SK-N-SH treated with all-trans-retinoic acid at 6 μM for 48 hours (cell line): ENCODE data around the gene BMF.

Experiments used
- CSRNP3 ChIP-seq: fragments of 250-450 bp; sonication (Bioruptor Pico); IDR thresholded peaks from 2 replicates; pipeline ENCODE4 v1.5.1; 2021; ENCODE audit warnings: mild to moderate bottlenecking, moderate library complexity
- PATZ1 ChIP-seq: fragments of 250-450 bp; sonication (Bioruptor Pico); IDR thresholded peaks from 2 replicates; pipeline ENCODE4 v1.8.0; 2020; ENCODE audit warnings: mild to moderate bottlenecking, moderate library complexity, borderline replicate concordance
- RARB ChIP-seq: fragments of 250-450 bp; sonication (Bioruptor Pico); IDR thresholded peaks from 2 replicates; pipeline ENCODE4 v1.8.0; 2021; ENCODE audit warnings: mild to moderate bottlenecking, moderate library complexity
- SNAI2 ChIP-seq: fragments of 250-450 bp; sonication (Bioruptor Pico); IDR thresholded peaks from 2 replicates; pipeline ENCODE4 v1.5.0; 2020; ENCODE audit warnings: mild to moderate bottlenecking, moderate library complexity
- TCF4 ChIP-seq: fragments of 250-450 bp; sonication (Bioruptor Pico); IDR thresholded peaks from 2 replicates; pipeline ENCODE4 v1.8.0; 2021; ENCODE audit warnings: mild to moderate bottlenecking, moderate library complexity, borderline replicate concordance
- ZFP3 ChIP-seq: fragments of 250-450 bp; sonication (Bioruptor Pico); IDR thresholded peaks from 2 replicates; pipeline ENCODE4 v1.5.0; 2020; ENCODE audit warnings: mild to moderate bottlenecking, moderate library complexity
- ZFP30 ChIP-seq: fragments of 450-650 bp; formaldehyde crosslinking; IDR thresholded peaks from 2 replicates; pipeline ENCODE4 v1.5.0; 2022; ENCODE audit warnings: mild to moderate bottlenecking, moderate library complexity
- ZNF565 ChIP-seq: fragments of 450-650 bp; formaldehyde crosslinking; conservative IDR thresholded peaks from 2 replicates; pipeline ENCODE4 v1.5.0; 2020; ENCODE audit warnings: low read depth, mild to moderate bottlenecking, moderate library complexity
- ZNF8 ChIP-seq: fragments of 450-650 bp; formaldehyde crosslinking; IDR thresholded peaks from 2 replicates; pipeline ENCODE4 v1.5.0; 2020; ENCODE audit warnings: mild to moderate bottlenecking, moderate library complexity

- TF ChIP-seq ZNF565 (CRISPR knock-in tag): no peak
- no peak for TF ChIP-seq ZFP30
- no peak for TF ChIP-seq RARB (CRISPR knock-in tag)
- TF ChIP-seq ZNF8 (CRISPR knock-in tag): no peak
- no peak for TF ChIP-seq CSRNP3 (CRISPR knock-in tag)
- TF ChIP-seq PATZ1 (CRISPR knock-in tag): no peak
- no peak for TF ChIP-seq TCF4 (CRISPR knock-in tag)
- TF ChIP-seq SNAI2 (CRISPR knock-in tag): no peak
- TF ChIP-seq ZFP3 (CRISPR knock-in tag): no peak
Observed at GRCh38 chr15:40121911-40122638, 13.4 kb upstream of the BMF start.
